ENCODE results near the gene TPRA1. TPM values are rescaled to one million over a fixed set of nuclear protein-coding genes. Genes with fewer than 3 reads are reported as not detected.

TPRA1 gene
- total RNA-seq, 1 donor from 2014 or later = 29.1 TPM

GRCh38 chr3:127566833-127567232 lies 23.7 kb downstream of the TPRA1 start:
- no peak for DNase-seq (ENCODE audit: low spot score)

GRCh38 chr3:127565711-127566110 lies 24.8 kb downstream of the TPRA1 start:
- no peak for DNase-seq (ENCODE audit: low spot score)

GRCh38 chr3:127560051-127560787 lies 30.3 kb downstream of the TPRA1 start:
- DNase-seq (ENCODE audit: low spot score) = no peak

- no peak for DNase-seq (ENCODE audit: low spot score)
These were observed 34.0 kb downstream of the TPRA1 start for GRCh38 chr3:127556565-127556964.

GRCh38 chr3:127555108-127555507 lies 35.4 kb downstream of the TPRA1 start:
- DNase-seq (ENCODE audit: low spot score) = no peak

- DNase-seq (ENCODE audit: low spot score) = no peak
These were observed 38.5 kb downstream of the TPRA1 start for GRCh38 chr3:127552038-127552437.

GRCh38 chr3:127551178-127551577 lies 39.4 kb downstream of the TPRA1 start:
- no peak for DNase-seq (ENCODE audit: low spot score)

- no peak for DNase-seq (ENCODE audit: low spot score)
These were observed 39.9 kb downstream of the TPRA1 start for GRCh38 chr3:127550468-127551157.

GRCh38 chr3:127549826-127550467 lies 40.6 kb downstream of the TPRA1 start:
- no peak for DNase-seq (ENCODE audit: low spot score)

GRCh38 chr3:127547761-127548605 lies 42.5 kb downstream of the TPRA1 start:
- DNase-seq (ENCODE audit: low spot score) = peak; percentile 61

- DNase-seq (ENCODE audit: low spot score) = no peak
These were observed 43.4 kb downstream of the TPRA1 start for GRCh38 chr3:127546970-127547733.

- no peak for DNase-seq (ENCODE audit: low spot score)
These were observed 44.0 kb downstream of the TPRA1 start for GRCh38 chr3:127546554-127546953.

GRCh38 chr3:127545711-127546457 lies 44.6 kb downstream of the TPRA1 start:
- no peak for DNase-seq (ENCODE audit: low spot score)

- no peak for DNase-seq (ENCODE audit: low spot score)
These were observed 45.3 kb downstream of the TPRA1 start for GRCh38 chr3:127545216-127545615.

- DNase-seq (ENCODE audit: low spot score) = no peak
These were observed 45.7 kb downstream of the TPRA1 start for GRCh38 chr3:127544803-127545201.

- DNase-seq (ENCODE audit: low spot score) = peak; percentile 40
These were observed 46.2 kb downstream of the TPRA1 start for GRCh38 chr3:127544192-127544802.

GRCh38 chr3:127543441-127543840 lies 47.1 kb downstream of the TPRA1 start:
- DNase-seq (ENCODE audit: low spot score) = no peak

GRCh38 chr3:127542441-127542952 lies 48.0 kb downstream of the TPRA1 start:
- DNase-seq (ENCODE audit: low spot score) = no peak

GRCh38 chr3:127541320-127541719 lies 49.2 kb downstream of the TPRA1 start:
- no peak for DNase-seq (ENCODE audit: low spot score)
